Activated T-helper 1 cell treated with Interleukin-2 at 50 U/mL for 16 hours (primary cell): ENCODE results near the gene FHOD3.
"Not testable (repeated sequence)": the region's sequence is repeated elsewhere in the genome, so short reads cannot be mapped to it uniquely, and the experiment has no call there.

Experiments used
- DNase-seq: peaks from one replicate; pipeline ENCODE4 v3.0.0-alpha.2; 2020; ENCODE audit warnings: low read depth

The FHOD3 gene

GRCh38 chr18:36798738-36799473 is 501.4 kb downstream of the FHOD3 start:
- no peak for DNase-seq

DNA sequence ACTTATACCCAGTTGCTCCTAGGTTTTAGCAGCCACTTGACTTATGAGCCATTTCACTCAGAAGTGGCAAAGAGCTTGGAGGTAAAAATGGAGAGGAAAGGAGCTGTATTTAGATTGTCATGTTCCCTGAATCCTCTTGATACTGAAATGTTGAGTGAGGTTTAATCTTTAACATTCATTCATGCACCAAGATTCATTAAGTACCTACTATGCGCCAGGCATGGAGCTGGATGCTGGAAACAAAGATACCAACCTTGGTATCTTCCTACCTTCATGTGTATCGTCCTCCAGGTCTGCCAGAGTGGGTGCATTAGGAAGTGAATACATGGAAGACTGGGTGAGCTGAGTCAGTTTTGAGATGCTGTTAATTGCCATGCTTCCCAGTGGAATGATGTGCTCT is 507.6 kb downstream of the FHOD3 start:
- DNase-seq, result no peak

- no peak for DNase-seq
These were observed 511.2 kb downstream of the FHOD3 start for GRCh38 chr18:36808681-36809080.

DNA sequence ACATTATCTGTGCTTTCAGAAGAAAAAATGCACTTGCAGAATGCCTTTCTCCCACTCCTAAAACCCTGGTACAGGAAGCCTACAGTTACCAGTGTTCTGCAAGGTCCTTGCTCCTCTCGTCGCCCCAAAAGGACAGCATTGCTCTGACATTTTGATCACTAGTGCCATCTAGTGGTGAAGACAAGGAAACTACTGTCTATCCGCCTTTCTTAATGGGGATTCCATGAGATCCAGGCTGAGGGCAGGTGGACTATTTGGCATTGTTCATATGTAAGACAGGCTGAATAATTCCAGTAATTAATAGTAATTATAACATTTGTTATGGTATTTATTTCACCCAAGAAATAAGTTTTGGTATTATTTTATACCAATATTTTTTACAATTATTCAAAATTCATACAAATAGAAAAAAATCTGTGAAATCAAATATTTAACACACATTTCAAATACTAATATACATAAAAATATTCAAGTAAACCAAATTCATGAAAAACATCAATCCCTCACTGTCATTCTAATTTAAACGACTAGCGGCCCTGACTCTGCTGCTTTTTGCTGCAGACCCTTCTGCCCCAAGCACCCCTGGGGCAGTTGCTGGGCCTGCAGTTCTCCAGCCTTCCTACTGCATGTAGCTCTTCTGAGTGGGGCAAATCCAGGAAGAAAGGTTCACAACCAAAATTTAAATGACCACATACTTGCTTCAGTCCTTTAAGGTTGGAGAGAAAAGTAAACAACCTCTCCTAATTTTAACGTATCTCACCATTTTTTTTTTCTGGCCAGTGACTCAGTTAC is 512.3 kb downstream of the FHOD3 start:
- no peak for DNase-seq

DNA sequence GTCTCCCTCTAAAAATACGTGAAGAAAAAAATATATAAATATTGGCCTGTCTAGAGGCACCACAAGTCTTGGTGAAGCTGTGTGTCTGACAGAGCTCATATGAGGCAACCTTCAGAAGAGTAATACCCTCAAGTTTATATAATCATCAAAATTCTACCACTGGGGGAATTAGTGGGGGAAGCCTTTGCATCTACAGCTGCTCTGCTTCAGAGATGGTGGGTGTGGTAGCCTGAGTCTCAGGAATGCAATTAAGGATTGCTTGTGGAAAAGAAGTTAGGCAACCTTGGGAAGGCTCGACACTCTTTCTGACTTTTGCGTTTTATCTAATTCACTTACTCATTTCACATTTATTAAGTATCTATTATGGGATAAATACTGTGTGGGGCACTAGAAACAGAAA is 513.9 kb downstream of the FHOD3 start:
- DNase-seq, result no peak

GRCh38 chr18:36811955-36812354 is 514.4 kb downstream of the FHOD3 start:
- DNase-seq, result no peak

- DNase-seq, result no peak
These were observed 515.2 kb downstream of the FHOD3 start for GRCh38 chr18:36812678-36813077.

- DNase-seq, result no peak
These were observed 515.7 kb downstream of the FHOD3 start for GRCh38 chr18:36813101-36813775.

DNA sequence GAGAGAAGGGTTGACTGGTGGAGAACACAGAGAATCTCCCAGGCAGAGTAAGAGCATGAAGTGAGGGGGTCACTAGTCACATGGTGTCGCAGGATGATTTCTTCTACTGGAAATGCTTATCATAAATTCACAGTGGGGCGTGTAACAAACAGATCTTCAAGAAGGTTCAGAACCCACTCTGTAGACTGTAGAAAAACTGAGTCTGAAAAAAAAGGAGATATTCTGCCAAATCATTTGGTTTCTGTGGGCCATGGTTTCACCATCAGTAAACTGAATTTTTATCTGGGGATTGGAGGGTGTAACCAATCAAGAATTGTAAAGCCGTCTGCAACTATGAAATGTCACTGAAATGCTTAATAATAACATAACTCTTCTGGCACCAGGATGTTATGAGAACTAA is 516.3 kb downstream of the FHOD3 start:
- no peak for DNase-seq

DNA sequence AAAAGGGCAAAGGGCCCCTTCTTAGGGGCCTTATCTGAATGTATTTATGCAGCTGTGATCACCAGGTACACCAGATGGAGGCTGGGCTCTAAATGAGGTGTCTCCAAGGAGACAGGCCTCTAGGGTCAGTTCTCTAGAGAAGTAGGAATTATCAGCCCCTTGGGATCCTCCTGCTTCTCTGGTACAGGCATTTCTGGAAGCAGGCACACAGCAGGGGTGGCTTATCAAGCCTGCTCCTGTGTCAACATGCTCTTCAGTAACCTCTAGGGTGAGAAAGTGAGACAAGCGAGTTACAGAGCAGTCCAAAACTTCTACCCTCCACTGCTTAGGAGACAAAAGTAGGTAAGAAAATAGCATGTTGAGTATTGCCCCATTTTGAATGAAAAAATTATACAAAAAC is 517.5 kb downstream of the FHOD3 start:
- no peak for DNase-seq

DNA sequence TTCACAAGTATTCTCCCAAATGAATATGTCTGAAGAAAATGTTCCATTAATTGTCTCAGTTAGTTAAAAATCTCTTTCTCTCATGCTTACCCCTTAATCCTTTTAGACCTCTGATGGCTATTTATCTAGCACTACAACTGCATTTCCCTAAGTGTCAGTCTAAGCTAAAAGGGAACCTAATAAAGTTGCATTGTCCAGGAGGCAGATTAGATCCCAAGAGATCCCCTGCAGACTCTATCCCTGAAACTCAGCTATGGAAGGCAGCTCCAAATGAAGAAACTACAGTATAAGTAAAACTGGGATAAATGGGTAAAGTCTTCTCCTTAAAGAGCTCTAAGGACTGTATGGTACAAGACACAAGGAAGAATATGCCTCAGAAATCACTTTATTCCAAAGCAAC is 518.6 kb downstream of the FHOD3 start:
- not testable (repeated sequence) for DNase-seq

- no peak for DNase-seq
These were observed 519.5 kb downstream of the FHOD3 start for GRCh38 chr18:36817039-36817438.

DNA sequence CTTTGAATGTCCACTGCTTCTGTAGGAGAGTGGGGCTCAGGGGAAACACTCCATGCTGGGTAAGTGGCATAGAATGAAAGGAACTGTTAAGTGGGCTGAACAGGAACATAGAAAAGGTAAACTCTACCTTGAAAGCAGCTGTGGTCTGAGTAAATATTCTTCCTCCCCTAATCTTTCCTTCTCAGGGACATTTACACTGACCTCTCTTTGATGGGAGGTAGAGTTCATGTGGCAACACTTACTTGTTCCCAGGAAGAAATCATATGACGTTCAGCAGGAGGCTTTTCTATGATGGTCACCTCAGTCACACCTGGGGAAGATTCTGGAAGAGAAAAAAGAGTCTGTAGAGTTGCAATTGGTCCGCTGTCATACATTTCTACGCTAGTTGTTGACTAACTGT is 521.1 kb downstream of the FHOD3 start:
- DNase-seq, result no peak

DNA sequence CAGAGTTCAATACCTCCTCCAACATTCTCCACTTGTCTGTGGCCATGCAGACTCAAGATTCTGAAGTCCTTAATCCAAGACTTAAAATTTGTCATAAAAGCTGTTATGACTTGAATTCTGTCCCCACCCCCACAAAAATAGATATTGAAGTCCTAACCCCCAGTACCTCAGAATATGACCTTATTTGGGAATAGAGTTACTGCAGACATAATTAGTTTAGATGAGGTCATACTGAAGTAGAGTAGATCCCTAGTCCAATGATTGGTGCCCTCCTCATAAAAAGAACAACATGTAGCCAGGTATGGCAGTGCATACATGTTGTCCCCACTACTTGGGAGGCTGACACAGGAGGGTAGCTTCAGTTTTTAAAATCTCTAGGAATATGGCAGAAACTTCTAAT is 522.1 kb downstream of the FHOD3 start:
- no peak for DNase-seq

DNA sequence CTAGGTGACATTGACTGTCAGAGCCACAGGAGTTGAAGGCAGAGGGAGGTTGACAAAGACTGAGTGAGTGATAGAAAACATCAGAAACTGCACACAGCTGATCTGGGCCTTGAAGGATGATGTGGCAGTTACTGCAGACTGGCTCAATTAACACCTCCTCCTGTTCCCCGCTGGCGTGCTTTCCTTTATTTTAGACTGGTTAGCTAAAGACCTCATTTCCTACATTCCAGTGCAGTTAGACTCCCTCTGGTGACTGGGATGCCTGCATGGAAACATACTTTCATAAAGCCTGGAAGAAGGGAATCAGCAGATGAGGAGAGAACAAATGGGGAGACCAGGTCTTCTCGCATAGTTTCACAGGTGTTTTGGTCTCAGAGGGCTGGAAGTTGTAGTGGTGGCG is 524.2 kb downstream of the FHOD3 start:
- DNase-seq, result no peak

DNA sequence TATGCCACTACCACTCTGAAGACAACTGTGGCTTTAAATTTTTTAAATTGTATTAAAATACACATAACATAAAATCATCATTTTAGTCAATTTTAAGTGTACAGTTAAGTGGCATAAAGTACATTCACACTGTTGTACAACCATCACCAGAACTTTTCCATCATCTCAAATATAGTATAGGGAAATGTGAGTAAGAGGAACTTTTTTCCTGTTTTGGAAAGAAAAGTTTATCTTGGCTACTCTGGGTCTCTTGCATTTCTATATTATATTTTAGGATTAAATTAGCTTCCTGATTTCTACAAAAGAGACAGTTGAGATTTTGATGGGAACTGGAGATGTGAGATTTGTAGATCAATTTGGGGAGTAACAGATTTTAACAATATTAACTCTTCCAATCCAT is 528.0 kb downstream of the FHOD3 start:
- DNase-seq, result no peak

GRCh38 chr18:36826556-36826955 is 529.0 kb downstream of the FHOD3 start:
- no peak for DNase-seq

DNA sequence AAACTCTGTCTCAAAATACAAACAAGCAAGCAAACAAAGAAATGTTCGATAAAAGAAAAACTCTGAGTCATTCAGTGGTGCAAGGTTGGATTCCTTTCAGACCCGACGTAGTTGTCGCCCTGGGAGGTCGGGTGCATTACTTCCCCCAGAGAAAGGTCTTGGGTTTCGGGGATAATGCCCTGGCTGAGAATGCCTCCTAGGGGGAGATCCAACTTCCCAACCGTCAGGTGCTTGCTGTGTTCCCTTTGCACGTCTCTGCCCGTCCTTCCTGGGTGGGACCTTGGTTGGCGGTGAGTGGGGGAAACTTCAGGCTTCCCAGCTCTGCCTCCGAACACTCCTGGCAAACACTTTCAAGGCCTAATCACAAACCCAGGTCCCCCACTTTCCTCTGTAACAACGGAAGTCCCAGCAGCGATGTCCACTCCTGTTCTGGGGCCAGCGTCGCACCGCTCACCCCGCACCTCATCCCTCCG is 530.7 kb downstream of the FHOD3 start:
- DNase-seq, result no peak

GRCh38 chr18:36828630-36829361 is 531.3 kb downstream of the FHOD3 start, which contains the start of the genes KIAA1328 and TPGS2:
TSS of gene KIAA1328 (plus strand) at chr18:36829127. CDS start at chr18:36829139, 12 bp downstream.
TSS of gene TPGS2 (minus strand) at chr18:36829002. CDS start at chr18:36828767, 235 bp downstream.
- peak; percentile 82 for DNase-seq
